ENCODE data around the gene HES5. TPM values are rescaled to one million over a fixed set of nuclear protein-coding genes. Genes with fewer than 3 reads are reported as not detected.

The HES5 gene
- total RNA-seq, 1 donor from 2014 or later = 1.6 TPM

DNA sequence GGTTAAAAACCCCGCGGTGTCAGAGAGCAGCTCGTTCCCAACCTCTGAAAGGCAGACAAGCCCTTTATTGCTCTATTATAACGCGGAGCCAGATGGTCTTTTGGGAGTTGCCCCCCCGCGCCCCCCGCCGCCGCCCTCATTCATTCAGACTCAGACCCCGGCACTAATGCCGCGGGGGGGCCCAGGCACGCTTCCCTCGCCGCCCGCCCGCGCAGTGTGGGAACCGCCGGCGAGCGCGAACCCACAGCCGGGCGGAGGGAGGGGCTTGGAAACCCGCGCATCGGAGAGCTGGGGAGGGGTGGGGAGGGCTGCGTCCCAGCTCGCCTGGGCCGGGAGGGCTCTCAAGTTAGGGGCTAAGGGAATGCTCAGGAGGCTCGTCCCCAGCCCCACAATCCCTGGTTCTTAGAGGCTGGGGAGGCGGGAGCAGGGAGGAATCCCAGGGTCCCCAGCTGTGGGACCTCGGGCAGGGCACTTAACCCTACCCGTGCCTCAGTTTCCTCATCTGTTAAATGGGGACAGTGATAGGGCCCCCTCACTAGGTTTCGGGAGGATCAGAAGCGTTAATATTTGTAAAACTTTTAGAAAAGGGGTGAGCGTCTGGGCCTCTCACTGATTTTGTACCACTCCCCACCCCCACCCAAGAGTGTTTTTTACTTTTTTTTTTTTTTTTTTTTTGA is 10.9 kb upstream of the HES5 start:
- H3K4me3 ChIP-seq (ENCODE audit: low read length in 3 of 3) = no peak overlapping the region
- H3K4me1 ChIP-seq (ENCODE audit: control insufficient read depth in 3 of 3, insufficient read depth in 3 of 3, low read length in 3 of 3) = peaks cover 14 to 18% (median 15%) of the 10 kb centered on the region in 3 donors
- no peaks in the 10 kb centered on the region for H3K9me3 ChIP-seq (ENCODE audit: control insufficient read depth in 3 of 3, low read length in 3 of 3)
- no peak overlapping the region for H3K9ac ChIP-seq (ENCODE audit: low read depth in 1 of 3, low read length in 3 of 3)
- peaks cover 58 to 84% (median 77%) of the 10 kb centered on the region in 3 donors for H3K27me3 ChIP-seq (ENCODE audit: control insufficient read depth in 3 of 3, insufficient read depth in 3 of 3, low read length in 3 of 3)
- H3K36me3 ChIP-seq (ENCODE audit: control insufficient read depth in 3 of 3, insufficient read depth in 3 of 3, low read length in 3 of 3) = no peaks in the 10 kb centered on the region
- H3K27ac ChIP-seq (ENCODE audit: low read depth, low read length) = no peak overlapping the region

DNA sequence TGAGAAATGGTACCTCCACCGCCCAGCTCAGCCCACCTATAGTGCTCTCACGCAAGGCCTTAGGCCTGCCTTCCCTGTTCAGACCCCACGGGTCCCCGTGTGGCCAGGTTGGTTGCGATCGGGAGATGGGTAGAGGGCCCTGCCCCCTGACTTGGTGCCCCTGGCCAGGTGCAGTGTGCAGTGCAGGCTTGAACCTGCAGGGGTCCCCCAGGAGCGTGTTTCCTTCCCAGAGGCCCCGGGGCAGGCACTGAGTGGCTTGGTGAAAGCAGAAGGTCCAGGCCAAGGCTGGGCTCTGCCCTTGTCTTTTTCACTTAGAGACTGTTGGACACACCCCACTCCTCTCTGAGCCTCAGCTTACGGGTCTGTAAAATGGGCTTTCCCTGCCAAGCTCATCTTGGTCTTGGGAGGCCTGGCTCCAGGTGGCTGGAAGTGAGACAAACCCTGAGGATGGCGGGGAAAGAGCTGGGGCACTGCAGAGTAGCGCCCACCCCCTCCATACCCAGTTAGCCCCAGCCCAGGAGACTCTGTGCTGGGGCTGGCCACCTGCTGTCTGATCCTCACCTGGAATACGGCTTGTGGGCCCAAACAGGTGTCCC is 9.3 kb upstream of the HES5 start:
- Histone ChIP-seq H3K9ac (ENCODE audit: low read depth in 1 of 3, low read length in 3 of 3) (no peak overlapping the region), H3K36me3 (ENCODE audit: control insufficient read depth in 3 of 3, insufficient read depth in 3 of 3, low read length in 3 of 3) (no peaks in the 10 kb centered on the region), H3K27me3 (ENCODE audit: control insufficient read depth in 3 of 3, insufficient read depth in 3 of 3, low read length in 3 of 3) (peaks cover 51 to 83% (median 83%) of the 10 kb centered on the region in 3 donors), H3K4me3 (ENCODE audit: low read length in 3 of 3) (no peak overlapping the region), H3K27ac (ENCODE audit: low read depth, low read length) (no peak overlapping the region), H3K9me3 (ENCODE audit: control insufficient read depth in 3 of 3, low read length in 3 of 3) (no peaks in the 10 kb centered on the region), H3K4me1 (ENCODE audit: control insufficient read depth in 3 of 3, insufficient read depth in 3 of 3, low read length in 3 of 3) (peaks cover 8 to 11% (median 11%) of the 10 kb centered on the region in 3 donors)

GRCh38 chr1:2538872-2539271 is 8.8 kb upstream of the HES5 start:
- Histone ChIP-seq H3K36me3 (ENCODE audit: control insufficient read depth in 3 of 3, insufficient read depth in 3 of 3, low read length in 3 of 3) (no peaks in the 10 kb centered on the region), H3K27me3 (ENCODE audit: control insufficient read depth in 3 of 3, insufficient read depth in 3 of 3, low read length in 3 of 3) (peaks cover 49 to 79% (median 78%) of the 10 kb centered on the region in 3 donors), H3K9ac (ENCODE audit: low read depth in 1 of 3, low read length in 3 of 3) (no peak overlapping the region), H3K9me3 (ENCODE audit: control insufficient read depth in 3 of 3, low read length in 3 of 3) (no peaks in the 10 kb centered on the region), H3K4me1 (ENCODE audit: control insufficient read depth in 3 of 3, insufficient read depth in 3 of 3, low read length in 3 of 3) (peaks cover 2 to 7% (median 6%) of the 10 kb centered on the region in 3 donors), H3K4me3 (ENCODE audit: low read length in 3 of 3) (no peak overlapping the region), H3K27ac (ENCODE audit: low read depth, low read length) (no peak overlapping the region)

GRCh38 chr1:2538376-2538775 is 8.3 kb upstream of the HES5 start:
- no peaks in the 10 kb centered on the region for H3K9me3 ChIP-seq (ENCODE audit: control insufficient read depth in 3 of 3, low read length in 3 of 3)
- no peaks in the 10 kb centered on the region for H3K36me3 ChIP-seq (ENCODE audit: control insufficient read depth in 3 of 3, insufficient read depth in 3 of 3, low read length in 3 of 3)
- H3K27me3 ChIP-seq (ENCODE audit: control insufficient read depth in 3 of 3, insufficient read depth in 3 of 3, low read length in 3 of 3) = peaks cover 46 to 75% (median 73%) of the 10 kb centered on the region in 3 donors
- H3K4me1 ChIP-seq (ENCODE audit: control insufficient read depth in 3 of 3, insufficient read depth in 3 of 3, low read length in 3 of 3) = peaks cover under 1 to 6% (median 3%) of the 10 kb centered on the region in 3 donors
- H3K4me3 ChIP-seq (ENCODE audit: low read length in 3 of 3) = no peak overlapping the region
- H3K27ac ChIP-seq (ENCODE audit: low read depth, low read length) = no peak overlapping the region
- H3K9ac ChIP-seq (ENCODE audit: low read depth in 1 of 3, low read length in 3 of 3) = no peak overlapping the region

GRCh38 chr1:2537784-2538115 is 7.7 kb upstream of the HES5 start:
- Histone ChIP-seq H3K9ac (ENCODE audit: low read depth in 1 of 3, low read length in 3 of 3) (no peak overlapping the region), H3K27me3 (ENCODE audit: control insufficient read depth in 3 of 3, insufficient read depth in 3 of 3, low read length in 3 of 3) (peaks cover 41 to 69% (median 67%) of the 10 kb centered on the region in 3 donors), H3K4me3 (ENCODE audit: low read length in 3 of 3) (no peak overlapping the region), H3K4me1 (ENCODE audit: control insufficient read depth in 3 of 3, insufficient read depth in 3 of 3, low read length in 3 of 3) (peaks cover 6 to 12% (median 9%) of the 10 kb centered on the region in 3 donors), H3K27ac (ENCODE audit: low read depth, low read length) (no peak overlapping the region), H3K9me3 (ENCODE audit: control insufficient read depth in 3 of 3, low read length in 3 of 3) (no peaks in the 10 kb centered on the region), H3K36me3 (ENCODE audit: control insufficient read depth in 3 of 3, insufficient read depth in 3 of 3, low read length in 3 of 3) (no peaks in the 10 kb centered on the region)

- H3K4me1 ChIP-seq (ENCODE audit: control insufficient read depth in 3 of 3, insufficient read depth in 3 of 3, low read length in 3 of 3) = peaks cover 19 to 26% (median 26%) of the 10 kb centered on the region in 3 donors
- no peak overlapping the region for H3K4me3 ChIP-seq (ENCODE audit: low read length in 3 of 3)
- H3K27ac ChIP-seq (ENCODE audit: low read depth, low read length) = no peak overlapping the region
- H3K27me3 ChIP-seq (ENCODE audit: control insufficient read depth in 3 of 3, insufficient read depth in 3 of 3, low read length in 3 of 3) = peaks cover 27 to 59% (median 56%) of the 10 kb centered on the region in 3 donors
- no peak overlapping the region for H3K9ac ChIP-seq (ENCODE audit: low read depth in 1 of 3, low read length in 3 of 3)
- H3K9me3 ChIP-seq (ENCODE audit: control insufficient read depth in 3 of 3, low read length in 3 of 3) = no peaks in the 10 kb centered on the region
- H3K36me3 ChIP-seq (ENCODE audit: control insufficient read depth in 3 of 3, insufficient read depth in 3 of 3, low read length in 3 of 3) = no peaks in the 10 kb centered on the region
Observed at GRCh38 chr1:2535981-2536380, 5.9 kb upstream of the HES5 start.

GRCh38 chr1:2535455-2535854 is 5.4 kb upstream of the HES5 start:
- no peak overlapping the region for H3K9ac ChIP-seq (ENCODE audit: low read depth in 1 of 3, low read length in 3 of 3)
- H3K36me3 ChIP-seq (ENCODE audit: control insufficient read depth in 3 of 3, insufficient read depth in 3 of 3, low read length in 3 of 3) = no peaks in the 10 kb centered on the region
- no peak overlapping the region for H3K4me3 ChIP-seq (ENCODE audit: low read length in 3 of 3)
- H3K4me1 ChIP-seq (ENCODE audit: control insufficient read depth in 3 of 3, insufficient read depth in 3 of 3, low read length in 3 of 3) = peaks cover 25 to 31% (median 31%) of the 10 kb centered on the region in 3 donors
- H3K9me3 ChIP-seq (ENCODE audit: control insufficient read depth in 3 of 3, low read length in 3 of 3) = no peaks in the 10 kb centered on the region
- no peak overlapping the region for H3K27ac ChIP-seq (ENCODE audit: low read depth, low read length)
- peaks cover 27 to 60% (median 57%) of the 10 kb centered on the region in 3 donors for H3K27me3 ChIP-seq (ENCODE audit: control insufficient read depth in 3 of 3, insufficient read depth in 3 of 3, low read length in 3 of 3)

GRCh38 chr1:2534687-2535441 is 4.8 kb upstream of the HES5 start:
- H3K4me3 ChIP-seq (ENCODE audit: low read length in 3 of 3) = no peak overlapping the region
- no peak overlapping the region for H3K9ac ChIP-seq (ENCODE audit: low read depth in 1 of 3, low read length in 3 of 3)
- no peaks in the 10 kb centered on the region for H3K36me3 ChIP-seq (ENCODE audit: control insufficient read depth in 3 of 3, insufficient read depth in 3 of 3, low read length in 3 of 3)
- no peak overlapping the region for H3K27ac ChIP-seq (ENCODE audit: low read depth, low read length)
- H3K4me1 ChIP-seq (ENCODE audit: control insufficient read depth in 3 of 3, insufficient read depth in 3 of 3, low read length in 3 of 3) = peaks cover 26 to 35% (median 32%) of the 10 kb centered on the region in 3 donors
- peaks cover 22 to 54% (median 51%) of the 10 kb centered on the region in 3 donors for H3K27me3 ChIP-seq (ENCODE audit: control insufficient read depth in 3 of 3, insufficient read depth in 3 of 3, low read length in 3 of 3)
- no peaks in the 10 kb centered on the region for H3K9me3 ChIP-seq (ENCODE audit: control insufficient read depth in 3 of 3, low read length in 3 of 3)

GRCh38 chr1:2534315-2534686 is 4.2 kb upstream of the HES5 start:
- H3K4me3 ChIP-seq (ENCODE audit: low read length in 3 of 3) = no peak overlapping the region
- H3K27me3 ChIP-seq (ENCODE audit: control insufficient read depth in 3 of 3, insufficient read depth in 3 of 3, low read length in 3 of 3) = peaks cover 19 to 49% (median 46%) of the 10 kb centered on the region in 3 donors
- no peaks in the 10 kb centered on the region for H3K9me3 ChIP-seq (ENCODE audit: control insufficient read depth in 3 of 3, low read length in 3 of 3)
- peaks cover 28 to 36% (median 32%) of the 10 kb centered on the region in 3 donors for H3K4me1 ChIP-seq (ENCODE audit: control insufficient read depth in 3 of 3, insufficient read depth in 3 of 3, low read length in 3 of 3)
- no peak overlapping the region for H3K27ac ChIP-seq (ENCODE audit: low read depth, low read length)
- no peaks in the 10 kb centered on the region for H3K36me3 ChIP-seq (ENCODE audit: control insufficient read depth in 3 of 3, insufficient read depth in 3 of 3, low read length in 3 of 3)
- no peak overlapping the region for H3K9ac ChIP-seq (ENCODE audit: low read depth in 1 of 3, low read length in 3 of 3)

DNA sequence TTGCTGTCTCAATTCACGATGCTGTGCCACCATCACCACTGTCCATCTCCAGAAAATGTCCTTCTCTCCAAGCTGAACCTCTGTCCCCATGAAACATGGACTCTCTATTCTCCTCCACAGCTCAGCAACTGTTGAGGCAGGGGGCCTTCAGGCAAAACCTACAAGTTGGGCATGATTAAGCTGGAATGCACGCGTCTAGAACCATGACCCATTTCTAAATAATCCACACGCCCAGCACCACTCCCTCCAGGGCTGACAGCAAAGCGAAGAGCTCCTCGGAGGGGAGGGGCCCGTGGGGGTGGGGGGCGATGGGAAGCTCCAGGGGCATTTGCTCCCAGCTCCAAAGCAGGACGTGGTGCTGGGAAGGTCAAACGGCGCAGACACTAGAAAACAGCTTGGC is 3.3 kb upstream of the HES5 start:
- H3K4me1 ChIP-seq (ENCODE audit: control insufficient read depth in 3 of 3, insufficient read depth in 3 of 3, low read length in 3 of 3) = peaks cover 36 to 45% (median 41%) of the 10 kb centered on the region in 3 donors
- no peaks in the 10 kb centered on the region for H3K9me3 ChIP-seq (ENCODE audit: control insufficient read depth in 3 of 3, low read length in 3 of 3)
- no peak overlapping the region for H3K4me3 ChIP-seq (ENCODE audit: low read length in 3 of 3)
- peaks cover 14 to 40% (median 37%) of the 10 kb centered on the region in 3 donors for H3K27me3 ChIP-seq (ENCODE audit: control insufficient read depth in 3 of 3, insufficient read depth in 3 of 3, low read length in 3 of 3)
- no peaks in the 10 kb centered on the region for H3K36me3 ChIP-seq (ENCODE audit: control insufficient read depth in 3 of 3, insufficient read depth in 3 of 3, low read length in 3 of 3)
- H3K27ac ChIP-seq (ENCODE audit: low read depth, low read length) = no peak overlapping the region
- no peak overlapping the region for H3K9ac ChIP-seq (ENCODE audit: low read depth in 1 of 3, low read length in 3 of 3)

Data from skeletal muscle tissue (tissue), 4 donors.